Amniotic stem cell (primary cell): ENCODE data around the gene BSPRY.
"Not testable (repeated sequence)": the region's sequence is repeated elsewhere in the genome, so short reads cannot be mapped to it uniquely, and the experiment has no call there.

Experiments used
- DNase-seq: peaks from one replicate; lab custom pipeline; 2025; lab: John Stamatoyannopoulos, UW

Gene BSPRY

DNA sequence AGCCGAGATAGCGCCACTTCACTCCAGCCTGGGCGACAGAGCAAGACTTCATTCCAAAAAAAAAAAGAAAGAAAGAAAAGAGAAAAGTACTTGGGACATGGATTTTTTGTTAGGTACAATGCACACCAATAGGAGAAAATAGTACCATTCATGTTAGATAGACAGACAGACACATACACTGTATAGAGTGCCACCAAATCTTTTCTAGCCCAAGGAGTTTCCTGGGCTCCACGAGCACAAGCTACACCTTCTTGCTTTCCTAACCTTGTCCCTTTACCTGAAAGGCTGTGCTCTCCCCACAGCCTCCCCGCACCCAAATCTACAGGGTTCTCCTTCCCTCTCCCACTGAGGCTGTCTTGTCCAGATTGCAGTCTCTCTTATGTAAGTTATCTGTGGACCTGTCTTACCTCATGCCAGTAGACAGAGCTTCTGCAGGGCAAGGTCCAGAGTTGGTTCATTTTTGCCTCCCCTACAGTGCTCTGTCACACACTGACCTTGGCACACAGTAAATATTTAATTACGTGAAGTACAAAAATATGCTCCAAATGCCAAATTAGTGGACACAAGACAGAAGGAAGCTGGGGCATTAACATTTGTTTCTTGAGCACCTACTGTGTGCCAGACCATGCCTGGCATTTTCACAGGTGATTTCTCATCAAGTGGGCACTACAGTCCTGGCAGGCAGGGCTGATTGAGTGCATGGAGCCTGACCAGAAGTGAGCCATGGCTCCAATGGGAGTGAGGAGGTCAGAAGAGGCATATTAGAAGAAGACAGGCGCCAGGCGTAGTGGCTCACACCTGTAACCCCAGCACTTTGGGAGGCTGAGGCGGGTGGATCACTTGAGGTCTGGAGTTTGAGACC, 45.9 kb downstream of the BSPRY start:
- DNase-seq: no peak

DNA sequence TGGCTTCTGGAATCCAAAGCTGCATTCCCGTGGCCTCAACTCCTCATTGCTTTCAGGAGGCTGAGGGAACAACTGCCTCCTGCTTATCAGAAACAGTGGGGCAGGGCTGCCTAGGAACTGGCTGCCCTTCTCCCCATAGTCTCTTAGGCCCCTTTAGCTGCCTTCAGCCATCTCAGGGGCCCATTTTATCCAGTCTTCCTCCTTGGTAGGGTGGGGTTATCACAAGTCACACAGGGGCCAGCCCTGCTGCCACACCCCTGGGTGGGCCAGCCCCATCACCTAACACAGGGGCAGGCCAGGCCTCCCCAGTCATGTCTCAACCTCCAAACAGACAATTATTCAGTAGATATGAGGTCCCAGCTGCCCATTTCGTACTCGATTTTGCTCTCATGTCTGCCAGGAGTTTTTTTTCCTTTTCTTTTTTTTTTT, 47.9 kb downstream of the BSPRY start:
- no peak for DNase-seq

DNA sequence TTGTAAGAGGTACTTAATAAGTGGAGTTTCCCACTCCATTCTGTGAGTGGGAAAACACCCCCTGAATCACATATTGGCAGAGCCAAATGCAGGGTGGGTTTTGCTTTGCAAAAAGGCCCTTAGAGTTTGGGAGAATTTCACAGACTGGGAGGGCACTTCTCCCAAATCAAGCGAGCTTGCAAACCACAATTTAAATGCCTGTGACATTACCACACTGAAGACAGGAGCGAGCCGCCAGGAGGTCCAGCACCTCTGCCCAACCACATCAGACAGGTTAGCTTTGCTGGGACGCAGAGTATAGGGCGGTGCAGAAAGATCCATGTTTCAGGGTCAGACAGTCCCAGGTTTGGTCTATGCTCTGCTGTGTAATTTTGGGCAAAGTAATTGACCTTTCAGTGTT, 49.5 kb downstream of the BSPRY start:
- DNase-seq: no peak

DNA sequence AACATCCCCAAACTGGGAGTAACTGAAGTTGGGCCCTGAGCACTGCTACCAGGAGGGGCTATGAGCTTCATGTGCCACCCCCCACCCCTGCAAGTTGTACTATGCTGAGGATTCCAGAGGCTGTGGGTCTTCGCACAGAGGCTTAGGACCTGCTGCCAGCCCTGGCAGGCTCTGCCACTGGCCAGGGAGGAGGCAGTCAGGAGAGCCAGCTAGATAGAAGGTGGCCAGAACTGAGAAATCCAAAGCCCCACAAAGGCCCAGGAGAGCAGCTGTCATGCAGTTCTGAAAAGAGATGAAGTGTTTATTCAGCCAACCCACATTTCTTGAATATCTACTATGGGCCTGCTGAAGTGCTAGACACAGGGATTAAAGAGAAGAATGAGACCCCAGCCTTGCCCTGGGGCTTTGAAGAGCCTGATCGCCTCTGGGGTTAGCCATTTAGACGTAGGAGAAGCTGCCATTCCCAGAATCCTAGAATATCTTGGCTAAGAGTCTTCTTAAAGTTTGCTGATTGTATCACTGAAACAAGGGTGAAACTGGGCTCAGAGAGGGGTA, 50.4 kb downstream of the BSPRY start:
- no peak for DNase-seq

DNA sequence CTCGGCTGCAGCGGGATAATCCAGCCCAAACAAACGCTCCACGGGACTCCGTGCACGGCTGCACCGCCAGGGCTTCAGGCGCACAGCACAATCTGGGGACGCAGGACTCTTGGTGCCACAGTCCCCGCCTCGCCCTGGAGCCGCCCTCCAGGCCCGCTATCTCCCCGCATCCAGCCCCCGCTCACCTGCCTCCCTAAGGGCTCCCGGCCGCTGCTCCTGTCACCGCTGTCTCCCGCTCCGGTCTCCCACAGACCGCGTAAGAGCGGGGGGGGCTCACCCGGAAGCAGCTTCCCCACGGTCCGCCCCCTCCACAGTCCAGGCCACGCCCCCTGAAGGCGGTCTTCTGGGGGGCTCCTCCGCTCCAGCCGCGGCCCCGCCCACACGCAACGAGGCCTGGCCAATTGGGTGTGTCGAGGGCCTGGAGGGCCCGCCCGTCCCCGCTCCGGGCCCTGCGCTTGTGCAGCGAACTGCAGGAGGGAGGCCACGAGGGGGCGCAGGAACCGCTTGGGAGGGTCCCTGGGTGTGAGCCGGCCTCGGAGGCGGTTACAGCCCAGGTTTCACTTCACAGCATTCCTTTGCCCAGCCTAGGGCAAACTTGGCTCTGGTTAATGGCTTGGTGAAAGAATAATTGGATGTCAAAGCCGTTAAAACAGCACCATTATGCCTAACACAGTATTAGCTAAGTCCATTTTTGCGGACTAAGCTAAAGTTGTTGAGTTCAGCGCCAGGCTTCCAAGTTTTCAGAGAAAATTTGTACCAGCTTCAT, 51.9 kb downstream of the BSPRY start, which contains the start of gene ALAD:
Gene ALAD, minus strand, starts transcription at position 258 of the 766 bp plus-strand sequence. CDS start 7,725 bp downstream, outside the sequence.
- peak; percentile 94 for DNase-seq

DNA sequence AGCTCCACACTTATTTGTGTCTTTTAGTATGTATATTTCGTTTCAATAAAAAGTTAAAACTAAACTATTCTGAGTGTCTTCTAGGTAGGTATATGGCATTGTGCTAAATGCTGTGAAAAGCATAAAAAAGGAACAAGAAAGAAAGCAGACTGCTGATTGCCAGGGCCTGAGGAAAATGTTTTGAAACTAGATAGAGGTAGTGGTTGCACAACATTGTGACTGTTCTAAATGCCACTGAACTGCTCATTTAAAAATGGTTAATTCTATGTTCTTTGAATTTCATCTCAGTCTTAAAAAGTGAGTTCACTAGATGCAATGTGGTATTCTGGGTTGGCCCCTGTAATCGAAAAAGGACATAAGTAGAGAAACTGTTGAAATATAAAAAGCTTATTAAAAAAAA, 54.3 kb downstream of the BSPRY start:
- DNase-seq: no peak

DNA sequence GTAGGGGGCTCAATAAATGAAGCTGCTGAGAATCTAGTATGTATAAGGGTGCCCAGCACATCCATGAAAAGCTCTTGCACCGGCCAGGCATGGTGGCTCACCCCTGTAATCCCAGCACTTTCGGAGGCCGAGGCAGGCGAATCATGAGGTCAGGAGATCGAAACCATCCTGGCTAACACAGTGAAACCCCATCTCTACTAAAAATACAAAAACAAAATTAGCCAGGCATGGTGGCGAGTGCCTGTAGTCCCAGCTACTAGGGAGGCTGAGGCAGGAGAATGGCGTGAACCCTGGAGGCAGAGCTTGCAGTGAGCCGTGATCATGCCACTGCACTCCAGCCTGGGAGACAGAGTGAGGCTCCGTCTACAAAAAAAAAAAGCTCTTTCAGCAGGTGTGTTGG, 57.0 kb downstream of the BSPRY start:
- DNase-seq: not testable (repeated sequence)

DNA sequence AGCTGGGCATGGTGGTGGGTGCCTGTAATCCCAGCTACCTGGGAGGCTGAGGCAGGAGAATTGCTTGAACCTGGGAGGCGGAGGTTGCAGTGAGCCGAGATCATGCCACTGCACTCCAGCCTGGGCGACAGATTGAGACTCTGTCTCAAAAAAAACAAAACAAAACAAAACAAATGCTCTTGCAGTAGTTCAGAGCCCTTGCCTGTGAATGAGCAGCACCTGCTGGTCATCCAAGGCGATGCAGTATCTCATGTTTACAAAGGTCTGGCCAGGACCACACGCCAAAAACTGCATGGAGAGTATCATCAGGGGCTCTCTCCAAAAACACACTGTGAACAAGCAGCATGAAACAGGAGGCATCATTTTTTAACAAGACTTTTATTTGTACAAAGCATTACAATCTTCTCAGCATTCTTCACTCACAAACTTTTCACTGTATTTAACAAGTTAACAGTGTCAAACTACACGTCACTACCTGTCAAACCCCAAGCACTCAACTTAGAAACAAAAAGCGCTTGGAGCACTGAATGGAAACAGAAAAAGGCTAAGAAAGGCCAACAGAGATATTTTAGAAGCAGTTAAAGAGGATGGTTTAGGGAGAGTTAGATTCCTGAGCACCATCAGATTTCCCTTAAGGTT, 57.7 kb downstream of the BSPRY start:
- peak; percentile 37 for DNase-seq

DNA sequence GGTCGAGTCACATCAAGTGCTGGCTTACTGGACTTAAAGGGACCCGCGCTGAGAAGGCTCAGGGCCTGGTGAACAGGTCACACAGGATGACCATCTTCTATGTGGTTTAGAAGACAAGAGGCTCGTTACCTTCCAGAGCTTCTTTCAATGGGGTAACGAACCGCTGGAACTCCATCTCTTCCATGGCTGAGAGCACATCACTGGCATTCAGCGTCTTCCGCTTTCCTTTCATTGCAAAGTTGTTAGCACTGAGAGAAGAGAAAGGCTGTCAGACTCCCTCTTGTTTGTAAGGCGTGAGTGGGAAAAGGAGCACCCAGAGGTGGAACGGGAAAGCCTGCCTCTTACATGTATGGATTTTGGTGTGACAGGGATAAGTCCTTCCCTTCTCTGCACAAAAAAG, 60.1 kb downstream of the BSPRY start:
- no peak for DNase-seq

DNA sequence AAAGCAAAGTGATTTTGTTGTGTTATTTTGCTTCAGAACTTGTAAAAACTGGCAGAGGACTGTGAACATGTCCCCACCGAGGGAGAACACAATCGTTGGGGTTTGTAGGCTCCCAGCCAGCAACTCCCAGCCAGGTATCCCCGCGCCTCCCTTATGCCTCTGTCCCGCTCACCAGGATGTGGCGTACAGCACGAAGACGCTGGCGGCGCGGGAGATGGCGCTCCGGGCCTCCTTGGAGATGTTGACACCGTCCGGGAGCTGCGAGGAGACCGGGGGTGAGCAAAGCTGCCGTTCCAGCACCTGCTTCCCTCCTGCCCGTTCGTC, 60.5 kb downstream of the BSPRY start:
- DNase-seq: peak; percentile 54

DNA sequence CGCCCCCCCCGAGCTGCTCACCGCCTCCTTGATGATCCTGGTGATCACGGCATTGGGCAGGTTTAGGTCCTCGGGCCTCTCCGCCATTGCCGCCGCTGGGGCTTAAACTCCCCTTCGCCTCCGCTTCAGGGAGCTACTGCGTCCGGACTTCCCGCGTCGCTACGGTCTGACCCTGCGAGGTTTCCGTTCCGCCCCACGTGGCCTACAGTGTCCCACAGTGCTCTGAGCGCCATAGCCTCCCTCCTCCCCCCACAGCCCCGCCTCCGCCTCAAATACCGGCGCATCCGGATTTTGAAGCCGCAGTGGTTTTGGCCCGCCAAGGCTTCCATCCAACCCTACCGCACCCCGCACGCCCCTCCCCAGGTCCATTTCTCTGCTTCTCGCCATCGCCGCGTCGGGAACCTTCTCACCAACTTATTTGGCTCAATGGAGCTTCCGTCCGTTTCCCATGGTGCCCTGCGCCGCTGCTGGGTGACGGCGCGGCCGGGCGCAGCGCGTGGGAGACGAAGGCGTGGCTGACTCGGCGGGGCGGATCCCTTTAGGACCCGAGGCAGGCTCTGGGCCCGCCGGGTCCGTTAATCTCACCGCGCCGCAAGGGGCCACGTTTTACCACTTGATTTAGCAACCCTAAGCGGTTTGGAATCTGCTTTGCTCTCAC, 61.0 kb downstream of the BSPRY start, which contains the start of the genes C9orf43 and POLE3:
Gene C9orf43, plus strand, starts transcription at position 541 of the 658 bp plus-strand sequence. CDS start 2,747 bp downstream, outside the sequence.
Gene POLE3, minus strand, starts transcription at position 469 of the 658 bp plus-strand sequence. Its CDS starts 382 bp downstream, at position 87.
- DNase-seq: peak; percentile 95

DNA sequence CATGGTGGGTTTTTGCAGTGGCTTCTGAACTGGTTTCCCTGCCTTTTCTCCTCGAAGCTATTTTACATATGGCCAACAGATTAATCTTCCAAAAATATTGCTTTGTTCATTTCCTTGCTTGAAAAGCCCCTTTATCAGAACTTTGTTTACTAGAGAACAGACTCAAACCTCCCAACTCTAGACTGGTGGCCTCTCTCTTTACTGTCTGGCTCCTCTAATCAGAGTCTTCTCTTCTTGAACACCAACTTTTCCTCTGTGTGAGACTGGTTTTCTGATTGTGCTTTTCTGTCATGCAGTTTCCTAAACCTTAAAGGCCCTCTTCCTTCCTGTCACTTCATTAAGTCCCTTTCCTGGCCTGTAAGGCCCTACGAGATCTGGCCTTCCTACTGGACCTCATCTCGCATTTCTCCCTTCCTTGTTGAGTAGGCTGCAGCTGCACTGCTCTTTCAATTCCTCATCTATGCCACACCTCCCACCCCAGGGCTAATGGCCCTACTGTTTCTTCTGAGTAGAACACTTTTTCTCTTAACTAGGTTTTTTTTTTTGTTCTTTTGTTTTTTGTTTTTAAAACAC, 66.9 kb downstream of the BSPRY start:
- no peak for DNase-seq

DNA sequence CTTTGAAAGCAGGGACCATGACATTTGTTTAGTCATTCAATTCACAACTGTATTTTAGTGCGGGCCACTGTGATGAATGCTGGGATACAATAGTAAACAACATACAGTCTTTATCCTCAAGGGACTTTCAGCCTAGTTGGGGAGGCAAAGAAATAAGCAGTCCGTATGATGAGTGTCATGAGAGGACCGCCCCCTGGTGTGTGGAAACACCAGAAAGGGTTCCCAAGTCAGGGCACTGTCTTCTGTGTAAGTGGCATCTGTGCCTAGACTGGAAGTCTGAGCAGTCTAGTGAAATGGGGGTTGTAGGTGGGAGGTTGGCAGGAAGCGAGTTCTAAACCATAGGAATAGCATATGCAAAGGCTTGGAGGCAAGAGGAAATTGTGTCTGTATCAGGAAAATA, 68.0 kb downstream of the BSPRY start:
- DNase-seq: no peak
